GM12872 (cell line): ENCODE results near the gene NEDD4L.

ENCODE experiments used
- CTCF ChIP-seq: IDR thresholded peaks from 3 replicates; pipeline ENCODE4 v1.5.1; 2011; ENCODE audit warnings: low read depth, mild to moderate bottlenecking, low read length, moderate library complexity; ENCODE audit not compliant: insufficient read depth

The NEDD4L gene

GRCh38 chr18:58009166-58009565, 34.9 kb upstream of the NEDD4L start:
- no peak for TF ChIP-seq CTCF

GRCh38 chr18:58010265-58010664, 33.8 kb upstream of the NEDD4L start:
- TF ChIP-seq CTCF: no peak

- TF ChIP-seq CTCF: no peak
Measured at GRCh38 chr18:58012356-58012755, 31.7 kb upstream of the NEDD4L start.

GRCh38 chr18:58013241-58014211, 30.5 kb upstream of the NEDD4L start:
- TF ChIP-seq CTCF: no peak

GRCh38 chr18:58015065-58015780, 28.8 kb upstream of the NEDD4L start:
- no peak for TF ChIP-seq CTCF

- no peak for TF ChIP-seq CTCF
Measured at GRCh38 chr18:58017267-58017666, 26.8 kb upstream of the NEDD4L start.

GRCh38 chr18:58020567-58021107, 23.4 kb upstream of the NEDD4L start:
- TF ChIP-seq CTCF: no peak
